ENCODE results near the gene NFYC.

NFYC gene

DNA sequence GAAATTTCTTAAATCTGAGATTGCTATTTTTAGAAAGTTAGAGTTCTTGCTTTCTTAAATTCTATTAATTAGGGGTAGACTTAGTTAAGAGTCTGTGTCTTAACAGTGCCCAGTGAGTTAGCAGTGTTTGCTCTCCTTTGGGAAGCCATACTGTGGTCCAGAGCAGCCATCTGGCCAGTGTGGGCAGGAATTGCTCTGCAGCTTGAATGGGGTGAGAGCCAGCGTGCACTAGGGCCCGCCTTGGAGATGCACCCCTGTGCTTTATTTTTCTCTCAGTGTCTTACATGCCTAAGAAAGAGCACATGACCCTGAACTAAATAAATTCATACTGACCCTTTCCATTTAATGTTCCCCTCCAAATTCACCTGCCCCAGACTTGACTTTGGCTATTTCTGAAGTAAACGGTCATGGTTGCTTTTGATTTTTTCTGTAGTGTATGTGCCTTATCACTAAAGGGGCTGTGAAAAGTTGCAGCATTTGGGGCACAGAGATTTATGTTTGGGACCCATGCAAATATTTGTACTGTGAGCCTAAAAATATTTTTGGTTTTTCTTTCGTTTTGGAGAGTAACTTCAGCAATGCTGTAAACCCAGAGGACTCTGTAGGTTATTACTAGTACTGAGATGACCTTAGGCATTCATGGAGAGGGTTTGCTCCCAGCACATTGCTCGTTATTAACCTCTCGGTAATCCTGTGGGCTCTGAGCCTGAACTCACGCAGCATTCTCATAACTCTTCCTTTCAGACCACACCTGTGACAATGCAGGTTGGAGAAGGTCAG, 70.8 kb downstream of the NFYC start:
- no peak for DNase-seq

DNA sequence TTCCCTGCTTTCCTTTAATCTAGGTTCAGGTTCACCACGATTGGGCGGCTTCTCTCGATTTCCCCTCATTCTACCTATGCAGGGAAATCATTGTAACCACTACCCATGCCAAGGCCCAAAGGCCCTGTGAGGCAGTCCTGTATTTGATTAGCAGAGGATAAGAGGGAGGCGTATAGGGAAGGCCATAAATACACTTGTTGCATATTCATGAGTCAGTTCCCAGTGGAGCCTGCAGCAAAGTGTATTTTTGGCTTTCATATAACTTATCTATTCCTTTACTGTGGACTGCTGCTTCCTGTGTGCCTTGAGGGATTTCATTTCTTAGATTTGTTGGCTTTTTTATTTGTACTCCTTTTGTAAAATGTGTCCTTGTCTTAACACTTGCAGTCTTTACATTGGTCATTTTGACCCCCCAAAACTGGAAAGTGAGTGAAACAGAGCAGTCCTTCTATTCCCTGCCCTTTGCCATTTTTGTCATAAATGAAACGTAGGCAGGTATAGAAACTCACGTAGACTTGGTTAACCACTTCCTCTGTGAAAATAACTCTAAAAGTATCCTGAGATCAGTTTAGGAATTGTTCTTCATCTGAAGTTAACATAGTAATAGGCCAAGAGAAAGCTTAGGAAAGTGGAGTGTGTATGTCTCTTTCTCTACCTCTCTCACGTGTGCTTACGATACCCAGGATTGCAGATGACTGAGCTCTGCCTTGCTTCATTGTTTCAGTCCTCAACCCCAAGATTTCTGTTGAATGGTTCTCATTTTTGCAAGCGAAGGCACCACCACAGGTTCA, 72.4 kb downstream of the NFYC start:
- DNase-seq = no peak

DNA sequence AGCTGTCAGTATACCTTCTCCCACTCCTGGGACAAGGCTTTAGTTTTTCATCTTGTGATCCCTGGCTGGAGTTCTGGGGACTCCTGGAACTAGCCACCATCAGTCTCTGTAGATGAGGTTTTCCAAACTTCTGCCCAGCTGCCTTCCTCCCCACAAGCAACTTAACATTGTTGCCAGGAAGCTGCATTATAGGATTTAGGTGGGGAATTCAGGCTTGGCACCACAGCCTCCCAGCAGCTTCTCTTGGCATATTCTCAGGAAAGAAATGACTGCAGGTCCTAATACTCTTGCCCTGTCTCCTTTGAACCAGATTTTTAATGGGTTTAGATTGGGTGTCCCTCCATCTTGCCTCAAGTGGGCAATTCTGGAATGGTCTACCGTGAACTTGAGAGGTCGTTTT, 73.5 kb downstream of the NFYC start:
- no peak for DNase-seq

DNA sequence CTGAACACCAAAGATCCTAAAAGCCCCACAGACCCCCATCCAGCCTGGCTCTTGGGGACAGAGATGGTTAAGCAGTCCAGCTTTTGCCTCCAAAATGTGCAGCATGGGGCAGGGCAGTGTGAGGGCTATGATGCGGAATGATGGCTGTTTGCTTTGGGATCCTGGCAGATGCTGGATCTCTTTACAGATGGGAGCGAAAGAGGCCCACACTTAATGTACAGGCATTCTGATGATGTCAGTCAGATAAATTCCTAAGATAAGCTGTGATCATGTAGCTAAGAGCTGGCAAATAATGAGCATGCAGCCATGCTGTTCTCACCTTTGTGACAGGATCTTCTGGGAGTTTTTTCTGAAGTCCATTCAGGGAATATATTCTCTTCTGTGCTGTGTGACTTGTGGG, 74.5 kb downstream of the NFYC start:
- DNase-seq = peak; percentile 47

DNA sequence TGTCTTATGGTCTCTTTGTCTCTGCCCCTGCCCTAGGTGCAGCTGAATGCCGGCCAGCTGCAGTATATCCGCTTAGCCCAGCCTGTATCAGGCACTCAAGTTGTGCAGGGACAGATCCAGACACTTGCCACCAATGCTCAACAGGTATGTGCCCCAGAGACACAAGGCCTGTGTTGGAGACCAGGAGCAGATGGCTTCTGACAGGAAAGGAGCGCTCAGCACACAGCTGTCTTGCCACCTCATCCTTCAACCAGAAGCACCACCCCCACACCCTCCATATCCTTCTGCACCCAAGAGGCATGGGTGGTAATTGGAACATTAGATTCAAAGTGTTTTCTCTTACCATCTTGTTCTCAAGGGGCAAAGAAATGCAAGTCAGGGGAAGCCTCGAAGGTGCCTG, 75.1 kb downstream of the NFYC start:
- no peak for DNase-seq

DNA sequence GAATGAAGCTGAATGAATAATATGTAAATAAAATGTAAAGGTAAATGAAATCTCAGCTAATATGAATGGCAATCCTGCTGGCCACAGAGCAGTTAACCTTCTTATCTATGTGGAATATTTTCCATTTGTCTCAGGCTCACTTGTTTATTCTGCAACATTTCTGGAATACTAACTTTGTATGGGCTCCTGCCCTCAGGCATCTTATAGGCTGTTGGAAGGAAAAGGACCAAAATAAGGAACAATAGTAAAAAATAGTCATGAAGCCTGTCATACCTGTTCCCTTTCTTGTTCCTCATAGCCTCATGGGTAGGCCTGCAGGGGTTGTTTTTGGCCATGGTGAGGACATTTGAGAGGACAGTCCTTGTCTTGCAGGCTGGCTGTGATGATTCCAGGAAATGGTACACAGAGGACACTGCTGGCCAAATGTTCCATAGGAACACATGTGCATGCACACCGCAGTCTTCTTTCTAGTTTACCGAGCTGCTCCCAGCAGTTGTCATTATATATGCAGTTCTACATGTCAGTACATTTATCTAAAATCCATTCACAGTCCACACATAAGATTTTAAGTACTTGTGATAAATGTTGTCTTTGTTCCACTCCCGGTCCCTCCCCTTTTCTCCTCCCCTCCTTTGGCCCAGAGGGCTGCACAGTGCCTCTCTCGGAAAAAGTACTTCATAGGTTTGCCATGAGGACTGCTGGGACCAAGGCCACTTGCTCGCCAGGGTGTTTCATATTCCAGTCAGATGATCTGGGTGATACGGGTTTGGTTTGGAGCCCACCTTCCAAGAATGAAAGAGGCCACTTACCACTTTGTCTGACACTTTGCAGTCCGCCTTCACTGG, 76.9 kb downstream of the NFYC start:
- no peak for DNase-seq

DNA sequence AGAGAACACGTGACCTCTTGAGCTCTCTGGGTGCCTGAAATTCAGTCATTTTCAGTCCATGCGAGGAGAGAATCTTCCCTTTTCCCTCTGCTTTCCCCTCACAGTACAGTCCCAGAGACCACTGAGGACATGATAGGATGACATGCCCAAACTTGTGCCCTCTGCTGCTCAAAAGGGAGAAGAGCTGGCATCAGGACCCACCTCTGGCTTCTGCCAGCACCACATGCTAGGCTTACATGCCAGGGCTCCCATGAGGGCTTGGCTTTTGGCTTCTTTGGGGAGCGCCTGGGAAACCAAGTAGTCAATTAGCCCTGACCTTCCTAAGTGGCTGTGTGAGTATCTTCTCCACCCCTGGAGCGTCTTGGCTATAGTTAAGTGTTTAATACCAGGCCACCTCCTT, 78.3 kb downstream of the NFYC start:
- peak; percentile 61 for DNase-seq

DNA sequence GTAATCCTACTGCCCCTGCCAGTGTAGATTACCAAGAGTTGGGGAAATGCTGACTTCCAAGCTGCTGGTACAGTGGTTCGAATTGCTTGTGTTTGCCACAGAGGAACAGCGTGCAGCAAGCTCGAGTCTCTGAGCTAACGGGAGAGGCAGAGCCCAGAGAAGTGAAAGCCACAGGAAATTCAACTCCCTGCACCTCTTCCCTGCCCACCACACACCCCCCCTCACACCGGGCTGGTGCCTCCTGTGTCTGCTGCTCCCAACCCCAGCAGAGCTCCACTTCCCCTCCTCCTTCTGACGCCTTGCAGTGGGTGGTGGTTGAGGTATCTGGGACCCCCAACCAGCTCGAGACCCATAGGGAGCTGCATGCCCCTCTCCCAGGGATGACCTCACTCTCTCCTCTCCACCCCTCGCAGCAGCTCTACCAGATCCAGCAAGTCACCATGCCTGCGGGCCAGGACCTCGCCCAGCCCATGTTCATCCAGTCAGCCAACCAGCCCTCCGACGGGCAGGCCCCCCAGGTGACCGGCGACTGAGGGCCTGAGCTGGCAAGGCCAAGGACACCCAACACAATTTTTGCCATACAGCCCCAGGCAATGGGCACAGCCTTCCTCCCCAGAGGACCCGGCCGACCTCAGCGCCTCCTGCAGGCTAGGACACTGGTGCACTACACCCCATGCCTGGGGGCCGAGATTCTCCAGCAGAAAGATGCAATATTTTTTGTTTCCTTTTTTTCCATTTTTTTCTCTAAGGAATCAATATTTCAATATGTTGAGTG, 79.0 kb downstream of the NFYC start:
- no peak for DNase-seq

DNA sequence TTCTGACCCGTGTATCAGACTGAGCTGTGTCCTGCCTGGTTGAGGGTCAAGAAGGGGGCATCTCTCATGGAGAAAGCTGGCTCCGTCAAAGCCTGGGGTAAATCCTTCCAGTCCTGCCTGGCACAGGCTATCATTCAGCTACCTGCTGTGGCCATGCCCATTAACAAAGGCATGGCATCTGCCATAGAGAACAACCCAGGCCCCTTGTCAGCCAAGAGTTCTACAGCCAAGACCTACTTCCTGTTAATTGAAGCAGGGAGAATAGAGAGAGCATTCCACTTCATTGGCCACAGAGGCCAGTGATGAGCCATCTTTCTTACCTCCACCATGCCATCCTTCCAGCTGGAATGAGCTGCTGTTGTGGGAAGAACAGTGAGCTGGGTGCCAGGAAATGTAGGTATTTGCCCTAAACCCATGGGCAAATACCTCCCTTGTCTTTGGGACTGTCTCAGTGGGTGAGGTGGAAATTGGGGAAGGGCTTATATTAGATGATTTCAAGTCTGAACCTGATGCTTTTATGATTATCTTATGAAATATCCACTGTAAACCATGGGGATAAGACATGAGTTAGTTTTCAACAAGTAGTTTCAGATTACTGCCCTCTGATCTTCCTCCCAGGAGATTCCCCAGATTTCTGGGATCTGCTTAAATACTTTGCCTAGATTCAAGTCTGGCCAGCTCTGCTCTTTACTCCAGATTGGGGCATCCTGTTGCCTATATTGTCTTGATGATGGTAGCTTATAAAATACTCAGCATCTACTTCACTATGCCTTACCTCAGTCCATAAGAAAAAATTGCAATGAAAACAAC, 80.8 kb downstream of the NFYC start:
- DNase-seq = no peak

DNA sequence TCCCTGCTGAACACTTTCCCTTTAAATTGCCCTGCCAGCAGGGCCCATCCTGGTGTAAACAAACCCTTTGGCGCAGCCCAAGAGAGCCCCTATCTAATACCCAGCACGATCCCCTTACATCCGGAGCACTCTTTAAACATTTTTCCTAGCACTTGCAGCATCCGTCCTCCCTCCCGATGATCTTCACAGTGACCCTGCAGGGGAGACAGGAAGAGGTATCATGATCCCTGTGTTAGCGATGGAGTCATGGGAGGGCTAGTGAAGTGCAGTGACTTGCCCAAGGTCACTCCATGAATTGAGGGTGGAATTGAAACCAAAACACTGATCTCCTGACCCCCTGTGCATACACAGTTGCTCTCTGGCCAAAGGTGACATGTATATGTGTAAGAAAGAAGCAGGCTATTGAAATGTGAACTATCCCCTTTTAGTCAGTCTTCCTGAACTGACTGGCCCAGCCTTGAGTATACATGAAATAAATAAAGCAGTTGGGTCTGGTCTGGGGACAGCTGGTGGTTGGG, 82.3 kb downstream of the NFYC start:
- no peak for DNase-seq

DNA sequence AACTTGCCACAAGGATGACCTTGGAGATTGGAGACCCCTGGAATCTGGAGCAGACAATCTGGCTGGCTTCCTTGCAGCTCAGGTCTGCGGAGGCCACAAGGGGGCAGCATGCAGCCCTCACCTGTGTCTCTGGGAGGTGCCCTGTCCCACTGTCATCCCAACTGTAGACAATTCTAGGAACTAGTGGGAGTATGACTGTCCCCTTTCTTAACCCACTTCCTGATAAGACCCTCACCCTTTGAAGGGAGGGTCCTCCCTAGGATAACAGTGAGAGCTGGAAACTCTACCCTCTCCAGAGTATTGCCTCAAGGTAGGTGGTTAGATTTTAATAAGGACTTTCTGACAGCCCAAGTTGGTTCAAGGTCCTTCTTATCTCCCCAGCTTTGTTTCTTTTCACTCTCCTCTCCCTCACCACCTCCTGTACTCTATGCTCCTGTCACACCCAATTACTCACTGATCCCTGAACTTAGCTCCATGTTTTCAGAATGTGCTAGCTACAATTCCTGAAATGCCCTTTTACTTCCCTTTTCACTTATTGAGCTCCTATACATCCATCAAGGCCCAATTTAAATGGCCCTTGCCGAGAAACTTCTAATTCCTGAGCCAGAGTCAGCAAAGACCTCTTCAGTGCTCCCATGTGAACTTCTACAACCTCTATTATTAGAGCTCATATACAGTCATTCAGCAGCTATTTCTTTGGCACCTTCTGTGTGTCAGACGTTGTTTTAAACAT, 82.9 kb downstream of the NFYC start:
- DNase-seq = peak; percentile 14

DNA sequence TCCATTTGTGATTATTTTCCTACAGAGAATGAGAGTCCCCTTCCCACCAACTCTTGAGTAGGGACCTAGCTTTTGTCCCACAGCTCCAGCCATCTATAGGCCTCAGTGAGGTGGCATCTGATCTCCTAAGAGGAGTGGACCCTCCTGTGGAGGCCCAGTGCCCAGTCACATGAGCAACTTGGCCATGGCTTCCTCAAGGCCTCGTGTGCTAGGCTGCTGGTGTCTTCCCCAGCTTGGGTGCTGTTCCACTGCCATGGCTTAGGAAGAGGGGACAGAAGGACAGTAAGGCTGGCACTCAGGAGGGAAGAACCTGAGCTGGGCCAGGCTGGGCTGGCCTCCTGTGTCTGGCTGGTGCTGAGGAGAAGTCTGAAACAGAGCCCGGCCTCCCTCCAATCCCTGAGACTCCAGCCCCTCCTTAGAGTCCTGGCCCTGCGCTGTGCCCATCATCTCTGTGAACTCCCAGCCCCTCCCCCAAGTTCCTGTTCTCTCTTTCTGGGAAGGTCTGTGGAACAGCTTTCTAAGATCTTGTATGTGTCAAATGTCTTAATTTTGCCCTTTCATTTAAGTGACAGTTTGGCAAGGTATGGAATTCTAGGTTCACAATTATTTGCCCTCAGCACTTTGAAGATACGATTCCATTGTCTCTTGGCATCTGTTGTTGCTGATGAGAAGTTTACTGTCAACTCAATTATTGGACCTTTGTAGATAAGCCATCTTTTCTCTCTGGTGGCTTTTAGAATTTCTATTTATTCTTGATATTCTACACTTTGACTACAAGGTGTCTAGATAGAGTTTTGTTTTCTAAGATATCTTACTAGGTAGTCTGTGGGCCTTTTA, 85.0 kb downstream of the NFYC start:
- no peak for DNase-seq

DNA sequence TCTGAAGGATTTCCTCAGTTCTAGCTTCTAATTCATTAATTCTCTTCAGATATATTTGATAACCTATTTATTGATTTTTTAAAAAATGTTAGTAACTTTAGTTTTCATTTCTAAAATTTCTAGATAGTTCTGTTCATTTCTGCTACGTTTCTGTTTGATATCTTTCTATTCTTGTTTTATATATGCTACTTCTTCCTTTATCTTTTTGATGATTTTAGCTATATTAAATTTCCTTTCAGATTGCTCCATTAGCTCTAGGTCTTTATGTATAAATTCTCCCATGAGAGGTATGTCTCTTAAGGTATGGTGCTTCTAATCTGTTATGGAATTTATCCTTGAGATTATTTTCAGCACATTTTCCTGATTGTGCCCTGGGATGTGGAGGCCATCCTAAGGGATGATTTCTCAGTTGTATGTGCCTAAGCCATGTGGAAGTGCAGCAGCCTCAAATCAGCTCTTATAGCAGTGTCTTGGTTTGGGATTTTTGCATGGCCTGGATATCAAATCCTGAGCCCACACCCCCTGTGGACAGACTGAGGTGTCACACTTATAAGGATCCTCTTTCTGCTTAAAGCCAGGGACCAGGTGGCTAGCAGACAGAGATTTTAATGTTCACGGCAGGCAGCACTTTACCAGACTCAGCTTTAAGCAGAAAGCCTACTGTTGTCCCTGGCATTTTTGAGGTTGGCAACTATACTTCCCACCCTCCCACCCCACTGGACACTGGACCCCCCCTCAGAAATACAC, 85.9 kb downstream of the NFYC start:
- no peak for DNase-seq

DNA sequence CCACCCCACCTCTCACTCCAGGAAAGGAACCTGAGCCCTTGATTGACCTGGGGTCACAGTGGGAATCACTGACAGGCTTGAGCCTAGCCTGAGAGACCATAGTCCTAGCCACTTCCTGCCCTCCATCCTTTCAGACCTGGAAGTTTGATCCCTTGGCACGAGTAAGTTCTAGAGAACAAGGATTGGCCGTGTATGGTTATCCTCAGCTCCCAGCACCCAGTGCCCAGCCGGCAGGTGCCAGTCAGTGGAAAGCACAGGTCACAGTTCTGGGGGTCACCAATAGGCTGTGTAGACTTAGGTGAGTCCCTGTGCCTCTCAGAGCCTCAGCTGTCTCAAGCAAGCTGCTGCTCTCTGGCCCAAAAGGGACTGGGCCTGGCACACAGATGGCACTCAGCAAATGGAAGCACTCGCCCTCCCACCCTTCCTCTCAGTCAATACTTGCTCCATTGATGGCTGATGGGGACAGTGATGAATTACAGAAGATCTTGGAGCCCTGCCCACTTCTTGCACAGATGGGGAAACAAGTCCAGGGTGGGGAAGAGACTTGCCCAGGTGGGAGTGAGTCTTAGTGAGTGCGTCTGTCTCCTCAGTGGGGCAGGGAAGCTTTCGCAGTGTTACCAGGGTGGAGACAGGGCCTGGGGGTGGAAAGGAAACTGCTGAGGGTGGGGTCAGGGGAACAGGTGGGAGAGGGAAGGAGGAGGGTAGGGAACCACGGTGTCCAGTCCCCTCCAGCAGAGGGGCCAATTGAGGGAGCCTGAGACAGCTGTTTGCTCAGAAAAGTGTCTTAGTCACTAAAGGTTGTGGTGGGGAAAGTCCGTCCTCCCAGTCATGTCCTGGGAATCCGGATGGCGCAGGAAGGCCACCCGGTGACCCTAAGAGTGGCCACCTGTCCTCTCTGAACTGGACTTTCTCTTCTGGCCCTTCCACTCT, 89.4 kb downstream of the NFYC start:
- DNase-seq = no peak

DNA sequence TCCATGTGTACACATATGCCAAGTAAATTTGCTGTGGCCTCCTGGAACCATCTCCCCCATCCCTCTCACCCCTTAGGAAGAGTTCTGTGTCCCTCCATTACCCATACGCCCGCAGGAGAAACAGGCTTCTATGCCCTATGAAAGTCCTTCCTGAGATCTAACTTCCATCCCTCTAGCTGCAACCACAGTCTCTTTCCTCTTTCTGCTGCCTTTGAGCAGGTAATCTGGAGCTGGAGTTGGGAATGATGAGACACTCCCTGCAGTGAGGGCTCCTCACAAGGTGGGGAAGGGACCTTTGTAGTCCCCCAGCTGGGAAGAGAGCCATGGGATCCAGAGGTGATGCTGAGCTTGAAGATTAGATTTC, 90.1 kb downstream of the NFYC start:
- DNase-seq = no peak

DNA sequence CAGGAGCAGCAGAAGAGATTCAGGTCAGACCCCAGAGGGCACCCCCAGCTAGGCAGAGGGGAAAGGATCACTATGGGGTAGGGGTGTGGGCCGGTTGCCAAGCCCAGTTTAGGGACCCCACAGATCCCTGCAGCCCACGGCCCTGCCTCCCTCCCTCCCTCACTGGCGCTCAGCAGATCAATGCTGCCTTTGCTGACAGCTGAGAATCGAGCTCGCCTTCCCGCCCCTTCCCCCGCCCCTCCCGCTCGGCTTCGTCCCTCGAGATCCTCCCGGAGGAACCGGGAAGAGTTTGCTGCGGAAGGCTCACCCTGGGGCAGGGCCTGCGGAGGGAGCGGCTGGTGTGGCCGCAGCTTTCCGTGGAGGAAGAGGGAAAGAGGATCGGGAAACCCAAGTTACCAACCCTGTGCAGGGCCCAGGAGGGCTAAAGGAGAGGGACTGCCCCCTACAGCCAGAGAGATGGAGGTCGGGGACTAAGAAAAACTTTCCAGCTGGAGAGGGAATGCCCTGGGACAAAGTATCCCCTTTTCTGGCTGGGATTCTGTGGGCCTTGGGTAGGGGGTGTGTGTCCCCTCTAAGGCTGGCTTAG, 91.0 kb downstream of the NFYC start:
- no peak for DNase-seq
